ENCODE data around the gene SIDT2.
"Not testable (repeated sequence)": the region's sequence is repeated elsewhere in the genome, so short reads cannot be mapped to it uniquely, and the experiment has no call there.

DNA sequence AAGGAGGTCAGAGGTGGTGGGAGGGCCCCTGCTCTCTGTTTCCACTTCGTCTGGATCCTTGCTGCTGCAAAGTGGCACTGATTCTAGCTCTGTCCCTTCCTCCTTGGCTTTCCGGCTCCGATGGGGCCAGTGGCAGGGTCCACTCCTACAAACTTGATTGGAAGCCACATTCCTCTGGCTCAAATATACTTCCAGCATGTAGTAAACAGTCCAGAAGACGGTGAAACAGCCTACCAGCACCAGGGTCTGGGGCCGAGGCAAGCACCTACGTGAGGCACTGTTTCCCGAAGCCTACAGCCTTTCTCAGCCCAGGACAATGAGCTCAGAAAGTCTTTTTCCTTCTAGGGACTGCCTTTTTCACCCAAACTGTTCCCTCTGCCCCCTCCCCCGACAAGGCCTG is 27.6 kb downstream of the SIDT2 start:
- TF ChIP-seq YY1 (IDR thresholded peaks at IDR 0.05; ENCODE audit: insufficient read depth, insufficient read length); ZNF274 (IDR thresholded peaks at IDR 0.05; ENCODE audit: low read depth, low read length); SUZ12 (IDR thresholded peaks at IDR 0.05; ENCODE audit: extremely low read depth, insufficient read depth, insufficient read length): not testable (repeated sequence)

Data from NT2/D1 (cell line).